Measurements from ENCODE around the gene RPA1.

Gene RPA1

DNA sequence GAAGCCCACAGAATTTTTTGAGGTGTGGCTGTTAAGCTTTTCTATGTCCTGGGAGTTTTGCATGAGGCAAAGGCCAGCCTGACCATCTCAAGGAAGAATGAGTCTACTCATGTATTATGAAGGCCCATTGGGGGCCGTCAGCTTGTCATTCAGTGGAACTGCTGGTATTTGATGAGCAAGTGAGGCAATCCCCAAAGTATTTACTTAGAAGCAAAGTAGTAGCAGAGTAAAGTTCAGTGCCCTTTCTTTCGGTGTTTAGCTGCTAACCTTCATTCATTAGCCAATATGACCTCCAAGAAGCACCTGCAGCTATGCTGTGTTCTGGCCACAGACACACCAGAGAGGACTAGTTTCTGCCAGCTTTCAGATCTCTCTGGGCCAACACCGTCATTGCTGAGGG is 80.2 kb downstream of the RPA1 start:
- DNase-seq (ENCODE audit: low spot score), result no peak

DNA sequence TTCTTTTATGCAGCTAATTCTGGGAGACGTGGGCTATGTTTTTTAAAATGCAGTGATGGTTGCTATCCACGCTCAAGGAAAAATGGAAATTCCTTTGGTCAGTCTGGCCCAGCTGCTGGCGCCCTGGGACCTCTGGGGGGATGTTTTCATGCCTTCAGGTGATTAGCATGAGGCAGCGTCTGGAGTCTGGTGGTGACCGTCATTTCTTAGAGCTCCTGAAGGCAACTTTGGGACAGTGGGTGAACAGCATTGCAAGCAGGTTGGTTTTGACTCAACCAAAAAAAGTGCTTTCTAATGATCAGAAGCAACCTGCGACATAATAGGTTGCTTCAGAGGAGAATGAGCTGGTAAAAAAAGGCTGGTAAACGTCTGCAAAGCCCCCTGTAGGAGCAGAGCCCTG is 82.3 kb downstream of the RPA1 start:
- DNase-seq (ENCODE audit: low spot score), result no peak

DNA sequence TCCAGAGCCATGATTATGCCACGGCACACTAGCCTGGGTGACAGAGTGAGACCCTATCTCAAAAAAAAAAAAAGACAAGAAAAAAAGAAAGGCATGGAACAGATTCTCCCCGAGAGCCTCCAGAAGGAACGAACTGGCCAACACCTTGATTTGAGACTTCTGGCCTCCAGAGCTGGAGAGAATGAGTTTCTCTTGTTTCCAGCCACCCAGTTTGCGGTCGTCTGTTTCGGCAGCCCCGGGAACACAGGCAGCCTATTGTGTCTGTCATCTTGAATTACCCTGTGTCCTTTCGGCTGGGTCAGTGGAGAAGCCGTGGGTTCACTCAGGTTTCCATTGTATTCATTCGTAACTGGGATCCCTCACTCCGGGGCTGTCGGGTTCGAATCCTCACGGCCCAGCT is 83.9 kb downstream of the RPA1 start:
- DNase-seq (ENCODE audit: low spot score), result no peak

DNA sequence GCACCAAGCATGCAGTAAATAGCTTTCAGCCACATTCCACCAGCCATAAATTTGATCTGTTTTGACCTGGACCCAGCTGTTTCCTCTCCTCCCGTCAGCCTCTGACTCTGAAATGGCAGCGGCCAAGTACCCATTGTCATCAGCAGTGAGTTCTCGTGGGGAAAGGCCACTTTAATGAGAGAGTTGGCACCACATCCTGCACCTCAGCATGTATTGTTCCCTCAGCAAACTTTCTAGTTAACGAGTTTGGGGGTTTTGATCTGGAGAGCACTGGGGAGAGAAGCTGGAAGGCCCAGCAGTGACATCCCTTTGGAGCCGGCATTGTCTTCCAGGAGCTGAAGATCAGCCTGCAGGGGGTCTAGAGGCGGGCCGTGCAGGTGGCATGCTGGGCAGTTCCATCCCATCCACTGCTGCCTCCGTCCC is 84.9 kb downstream of the RPA1 start:
- DNase-seq (ENCODE audit: low spot score), result no peak

DNA sequence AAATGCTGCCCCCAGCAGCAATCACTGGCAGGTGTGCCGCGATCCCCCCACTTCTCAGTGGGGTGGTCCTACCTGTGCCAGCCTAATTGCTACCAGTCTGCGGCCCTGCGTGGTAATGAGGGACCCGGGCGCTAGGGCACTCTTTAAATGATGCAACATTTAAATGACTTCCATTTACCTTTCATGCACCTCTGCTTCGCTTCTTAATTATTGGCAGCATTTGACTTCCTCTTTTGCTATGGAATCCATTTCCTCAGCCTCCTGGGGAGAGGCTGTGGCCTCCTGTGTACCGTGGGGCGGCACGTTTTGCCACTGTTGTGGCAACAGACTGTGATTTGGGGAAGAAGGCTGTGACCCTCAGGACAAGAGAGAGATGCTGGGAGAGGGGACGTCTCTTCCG is 86.1 kb downstream of the RPA1 start:
- no peak for DNase-seq (ENCODE audit: low spot score)

DNA sequence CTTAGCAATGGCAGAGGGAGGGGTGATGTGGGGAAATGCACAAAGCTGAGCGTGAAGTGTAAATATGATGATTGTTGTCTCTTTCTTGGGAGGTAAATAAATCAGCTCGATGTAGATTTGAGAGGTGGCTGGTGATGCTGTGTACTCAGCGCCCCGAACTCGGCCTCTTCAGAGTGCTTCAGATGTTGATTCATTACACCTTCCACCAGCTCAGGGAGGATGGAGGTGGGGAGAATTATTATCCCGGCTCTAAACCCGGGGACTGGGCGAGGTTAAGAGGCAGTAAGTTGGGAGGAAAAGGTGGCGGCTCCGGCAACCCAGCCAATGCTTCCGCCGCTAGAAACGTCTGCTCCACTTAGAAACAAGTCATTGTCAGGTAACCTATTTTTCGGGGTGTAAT is 86.5 kb downstream of the RPA1 start:
- DNase-seq (ENCODE audit: low spot score), result no peak

DNA sequence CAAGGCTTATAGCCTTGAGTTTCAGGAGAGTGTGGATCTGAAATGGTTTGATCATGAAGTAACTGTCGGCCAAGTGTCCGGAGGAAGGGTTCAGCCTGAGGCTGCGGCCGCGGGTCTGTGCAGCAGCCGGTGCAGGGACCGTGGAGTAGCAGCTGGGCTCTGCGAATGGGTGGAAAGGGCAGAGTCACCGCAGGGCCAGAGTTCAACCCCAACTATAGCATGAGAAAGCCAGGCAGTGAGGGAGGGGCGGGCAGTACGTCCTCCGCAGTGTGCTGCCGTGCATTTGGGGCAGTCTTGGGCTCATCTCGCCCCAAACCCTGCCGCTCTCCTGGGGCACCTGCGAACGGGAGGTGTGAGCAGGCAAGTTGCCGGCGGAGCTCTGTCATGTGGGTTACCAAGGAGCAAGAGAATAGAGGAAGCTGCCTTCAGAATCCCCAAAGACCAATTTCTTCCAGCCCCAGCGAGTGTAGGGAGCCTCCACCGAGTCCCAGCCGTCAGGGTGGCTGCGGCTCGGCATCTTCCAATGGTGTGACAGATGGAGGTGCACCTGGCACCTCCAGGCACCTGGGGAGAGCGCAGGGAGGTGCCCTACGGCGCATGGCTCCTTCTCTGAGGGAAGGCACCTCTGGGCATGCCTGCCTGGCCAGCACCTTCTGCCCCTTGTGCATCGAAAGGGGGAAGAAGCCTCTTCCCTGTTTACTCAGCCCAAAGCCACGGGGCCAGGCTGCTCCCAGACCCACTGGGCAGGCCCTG is 87.3 kb downstream of the RPA1 start:
- DNase-seq (ENCODE audit: low spot score), result no peak

DNA sequence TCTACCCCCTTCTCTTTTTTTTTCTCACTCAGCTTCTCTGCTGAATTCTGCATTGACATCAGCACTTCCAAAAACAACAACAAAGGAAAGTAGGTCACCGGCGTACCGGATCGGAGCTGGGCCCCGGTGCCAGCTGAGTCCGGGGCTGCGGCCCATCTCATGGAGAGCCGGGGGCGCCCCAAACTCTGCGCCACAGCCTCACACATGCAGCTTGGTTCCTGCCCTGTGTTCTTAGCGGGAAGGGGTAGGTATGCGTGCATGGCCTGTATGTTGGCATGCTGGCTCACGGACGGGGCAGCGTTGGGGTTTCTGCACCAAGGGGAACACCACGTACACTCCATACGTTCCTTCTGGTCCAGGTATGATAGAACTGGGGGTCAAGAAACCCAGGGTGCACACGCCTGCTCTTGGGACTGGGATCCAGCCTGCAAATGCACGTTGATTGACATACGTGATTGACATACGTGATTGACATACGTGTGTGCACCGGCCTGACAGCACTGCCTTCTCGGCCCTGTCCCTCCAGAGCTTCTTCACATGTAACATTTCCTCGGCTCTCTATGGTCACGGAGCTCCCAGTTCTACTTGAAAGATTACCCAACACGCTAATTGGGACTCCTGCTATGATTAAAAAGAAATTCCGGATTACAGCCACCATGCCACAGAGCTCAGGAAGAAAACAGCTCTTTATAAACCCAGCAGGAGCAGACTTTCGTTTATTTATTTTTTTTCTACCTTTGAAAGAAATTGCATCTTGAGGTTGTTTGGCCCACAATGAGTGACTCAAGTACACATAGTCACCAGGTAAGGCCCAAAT is 88.7 kb downstream of the RPA1 start:
- DNase-seq (ENCODE audit: low spot score), result no peak

DNA sequence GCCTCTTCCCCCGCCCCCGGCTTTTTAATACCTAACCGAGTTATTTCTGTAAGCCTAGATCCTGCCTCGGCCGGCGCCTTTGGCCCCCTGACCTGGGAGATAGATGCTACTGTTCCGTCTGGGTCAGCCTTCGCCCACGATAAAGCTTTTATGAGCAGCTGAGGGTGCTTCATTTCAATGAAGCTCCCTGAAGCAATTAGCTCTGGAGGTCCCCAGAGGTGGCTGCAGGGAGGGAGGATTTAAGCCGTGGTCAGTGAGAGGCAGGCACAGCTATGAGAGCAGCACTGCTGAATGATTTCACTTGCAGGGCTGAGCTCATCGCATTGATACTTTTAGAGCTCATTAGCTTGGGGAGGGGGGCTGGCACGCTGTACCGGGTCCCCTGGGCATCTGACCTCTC is 89.4 kb downstream of the RPA1 start:
- no peak for DNase-seq (ENCODE audit: low spot score)

DNA sequence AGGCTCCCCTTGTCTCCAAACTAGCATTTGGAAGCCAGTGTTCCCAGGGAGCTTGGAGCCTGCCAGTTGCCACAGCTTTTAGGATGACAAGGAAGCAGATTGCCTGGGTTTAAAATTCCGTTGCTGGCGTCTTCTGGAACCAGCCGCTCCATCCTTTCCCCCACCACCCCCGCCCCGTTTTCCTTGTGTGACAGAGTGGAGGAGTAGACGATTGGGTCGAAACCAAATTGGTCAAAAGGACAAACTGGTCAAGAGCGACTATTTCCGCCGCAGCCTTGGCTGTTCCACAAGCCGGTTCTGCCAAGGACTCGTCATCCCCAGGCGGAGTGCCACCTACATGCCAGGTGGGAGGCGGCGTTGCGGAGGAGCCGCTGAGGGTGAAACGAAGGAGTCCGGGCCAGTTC is 91.1 kb downstream of the RPA1 start:
- DNase-seq (ENCODE audit: low spot score), result no peak

DNA sequence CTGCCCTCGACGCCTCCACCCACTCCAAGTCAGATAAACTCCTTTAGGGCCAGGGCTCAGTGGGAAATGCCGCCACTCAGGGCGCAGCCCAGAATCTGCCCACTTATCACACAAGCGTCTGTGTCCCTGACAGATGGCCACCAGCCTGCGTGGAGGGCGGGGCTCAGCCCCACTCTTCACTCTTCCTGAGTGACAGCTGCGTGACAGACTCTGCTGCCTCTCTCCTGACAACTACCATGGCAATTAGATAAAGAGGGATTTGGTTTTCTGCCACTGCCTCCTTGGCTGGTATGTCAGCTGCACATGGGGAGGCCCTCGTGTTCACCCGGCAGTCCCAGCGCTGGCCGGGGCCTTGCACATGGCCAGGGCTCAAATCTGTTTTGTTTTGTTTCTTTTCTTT is 99.2 kb downstream of the RPA1 start:
- DNase-seq (ENCODE audit: low spot score), result no peak

DNA sequence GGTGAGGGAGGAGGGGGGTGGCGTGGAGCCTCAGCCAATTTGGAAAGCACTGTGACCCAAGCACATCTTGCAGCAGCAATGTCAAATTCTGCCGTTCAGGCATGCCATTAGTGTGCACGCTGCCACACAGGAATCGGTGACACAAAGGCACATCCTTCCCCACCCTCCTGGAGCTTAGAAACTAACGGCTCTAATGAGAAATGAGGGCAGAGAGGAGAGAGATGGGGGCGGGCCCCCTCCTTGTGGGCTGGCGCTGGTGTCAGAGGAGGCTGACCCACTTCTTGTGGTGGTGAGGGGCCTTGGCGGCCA is 100.5 kb downstream of the RPA1 start:
- DNase-seq (ENCODE audit: low spot score), result no peak

DNA sequence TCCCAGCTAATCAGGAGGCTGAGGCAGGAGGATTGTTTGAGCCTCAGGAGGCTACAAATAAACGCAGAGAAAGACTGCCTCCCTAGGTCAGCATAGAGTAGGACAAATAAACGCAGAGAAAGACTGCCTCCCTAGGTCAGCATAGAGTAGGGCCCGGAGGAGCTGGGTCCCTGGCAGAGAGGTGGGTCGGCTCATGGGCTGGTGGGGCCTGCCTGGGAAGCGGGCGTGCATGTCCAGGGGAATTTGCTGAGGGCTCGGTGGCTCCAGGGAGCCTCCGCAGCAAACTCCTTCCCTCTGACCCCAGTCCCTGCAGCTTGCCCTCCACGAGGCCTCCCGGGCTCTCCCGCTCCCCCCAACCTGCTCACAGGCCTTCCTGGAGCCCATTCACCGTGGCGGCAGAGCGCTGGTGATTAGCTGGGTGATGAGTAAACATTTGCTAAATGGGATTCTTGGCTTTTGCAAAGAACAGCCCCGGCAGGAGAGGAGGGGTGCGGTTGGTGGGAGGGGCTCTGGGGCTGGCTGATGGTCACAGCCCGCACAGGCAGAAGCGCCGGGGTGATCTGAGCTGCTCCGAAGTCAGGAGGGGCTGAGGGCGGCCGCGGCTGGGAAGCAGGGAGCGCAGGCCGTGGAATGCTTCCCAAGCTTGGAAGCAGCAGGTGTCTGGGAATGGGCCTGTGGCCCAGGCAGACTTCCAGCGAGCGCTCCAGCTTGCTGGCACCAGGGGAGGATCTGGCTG is 102.2 kb downstream of the RPA1 start:
- DNase-seq (ENCODE audit: low spot score), result no peak

DNA sequence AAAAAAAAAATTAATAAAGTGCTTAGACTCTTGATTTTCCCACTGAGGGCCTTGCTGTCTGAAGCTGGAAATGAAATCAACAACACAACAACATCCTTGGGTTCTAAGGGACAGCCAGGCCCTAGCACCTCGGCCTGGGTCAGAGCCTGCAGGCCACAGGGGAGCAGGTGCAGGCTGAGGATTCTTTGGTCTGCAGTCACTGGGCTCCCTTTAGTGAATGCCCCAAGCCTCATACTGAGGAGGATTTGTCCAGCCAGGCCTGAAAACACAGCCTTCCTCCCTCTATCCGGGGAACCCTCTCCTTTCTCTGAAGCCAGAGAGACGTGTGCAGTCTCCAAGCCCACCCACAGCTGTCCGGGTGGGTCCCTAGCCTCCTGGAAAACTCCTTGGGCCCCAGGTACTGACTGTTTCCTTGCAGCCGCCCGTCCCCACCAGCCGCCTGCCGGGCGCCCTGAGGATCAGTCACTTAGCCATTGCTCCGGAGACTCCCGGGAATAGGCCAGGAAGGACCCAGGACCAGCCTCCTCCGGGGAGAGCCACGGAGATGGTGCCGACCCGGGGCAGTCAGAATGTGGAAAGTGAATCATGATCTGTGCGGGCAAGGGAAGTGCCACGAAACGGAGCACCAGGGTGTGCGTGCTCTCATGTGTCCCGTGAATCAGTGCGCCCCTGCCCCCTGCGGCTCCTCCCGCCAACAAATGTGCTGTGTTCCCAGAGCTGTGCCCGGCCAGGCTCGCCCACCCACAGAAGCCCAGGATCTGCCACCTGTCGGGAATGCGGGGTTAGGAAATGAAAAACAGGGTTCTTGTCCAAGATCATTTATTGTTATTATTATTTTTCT is 104.3 kb downstream of the RPA1 start:
- DNase-seq (ENCODE audit: low spot score), result no peak

DNA sequence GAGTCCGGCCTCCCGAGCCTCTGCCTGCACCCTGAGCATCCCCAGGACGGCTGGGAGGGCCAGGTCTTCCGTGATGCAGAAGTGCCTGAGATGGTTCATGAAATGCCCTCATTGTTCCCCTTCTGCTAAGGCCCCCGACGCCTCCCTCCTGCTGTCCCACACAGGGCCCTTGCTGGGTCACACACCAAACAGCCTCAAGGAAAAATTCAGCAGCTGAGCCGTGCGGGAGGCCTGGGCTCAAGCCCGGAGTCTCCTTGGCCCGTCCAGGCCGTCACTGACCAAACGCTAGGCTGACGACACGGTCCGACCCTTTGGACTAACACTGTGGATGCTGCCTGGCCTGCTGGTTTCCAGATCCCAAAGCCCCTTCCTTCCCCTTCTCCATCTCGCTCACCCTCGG is 105.1 kb downstream of the RPA1 start:
- DNase-seq (ENCODE audit: low spot score), result no peak

DNA sequence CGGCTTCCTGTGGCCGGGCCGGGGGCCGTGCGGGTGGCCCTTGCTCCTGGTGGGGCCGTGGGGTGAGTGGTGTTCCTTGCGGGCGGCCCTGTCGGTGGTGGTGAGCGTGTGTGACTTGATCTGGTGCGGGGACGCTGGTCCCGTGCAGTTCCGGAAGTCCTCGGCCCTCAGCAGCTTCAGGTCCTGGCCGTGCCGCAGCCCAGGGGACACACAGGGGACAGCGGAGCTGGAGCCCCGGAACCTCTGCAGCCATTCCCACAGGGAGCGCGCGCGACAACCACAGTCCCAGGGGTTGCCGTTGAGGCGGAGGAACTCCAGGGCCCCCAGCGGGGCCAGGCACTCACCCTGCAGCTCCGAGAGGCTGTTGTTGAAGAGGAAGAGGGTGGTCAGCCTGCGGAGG is 107.0 kb downstream of the RPA1 start:
- no peak for DNase-seq (ENCODE audit: low spot score)

DNA sequence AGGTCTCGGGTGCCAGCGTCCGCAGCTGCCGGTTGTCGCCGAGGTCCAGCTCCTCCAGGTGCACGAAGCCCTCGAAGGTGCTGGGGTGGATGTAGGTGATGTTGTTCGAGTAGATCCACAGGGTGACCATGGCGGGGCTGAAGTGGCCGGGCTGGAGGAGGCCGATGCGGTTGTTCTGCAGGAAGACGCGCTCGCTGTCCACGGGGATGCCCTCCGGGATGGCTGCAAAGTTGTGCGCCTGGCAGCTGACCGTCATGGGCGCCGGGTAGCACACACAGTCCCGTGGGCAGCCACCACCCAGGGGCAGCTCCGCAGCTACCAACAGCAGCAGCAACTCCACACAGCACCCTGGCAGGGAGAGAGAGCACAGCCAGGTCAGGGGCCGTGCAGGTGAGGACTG is 107.7 kb downstream of the RPA1 start:
- no peak for DNase-seq (ENCODE audit: low spot score)

DNA sequence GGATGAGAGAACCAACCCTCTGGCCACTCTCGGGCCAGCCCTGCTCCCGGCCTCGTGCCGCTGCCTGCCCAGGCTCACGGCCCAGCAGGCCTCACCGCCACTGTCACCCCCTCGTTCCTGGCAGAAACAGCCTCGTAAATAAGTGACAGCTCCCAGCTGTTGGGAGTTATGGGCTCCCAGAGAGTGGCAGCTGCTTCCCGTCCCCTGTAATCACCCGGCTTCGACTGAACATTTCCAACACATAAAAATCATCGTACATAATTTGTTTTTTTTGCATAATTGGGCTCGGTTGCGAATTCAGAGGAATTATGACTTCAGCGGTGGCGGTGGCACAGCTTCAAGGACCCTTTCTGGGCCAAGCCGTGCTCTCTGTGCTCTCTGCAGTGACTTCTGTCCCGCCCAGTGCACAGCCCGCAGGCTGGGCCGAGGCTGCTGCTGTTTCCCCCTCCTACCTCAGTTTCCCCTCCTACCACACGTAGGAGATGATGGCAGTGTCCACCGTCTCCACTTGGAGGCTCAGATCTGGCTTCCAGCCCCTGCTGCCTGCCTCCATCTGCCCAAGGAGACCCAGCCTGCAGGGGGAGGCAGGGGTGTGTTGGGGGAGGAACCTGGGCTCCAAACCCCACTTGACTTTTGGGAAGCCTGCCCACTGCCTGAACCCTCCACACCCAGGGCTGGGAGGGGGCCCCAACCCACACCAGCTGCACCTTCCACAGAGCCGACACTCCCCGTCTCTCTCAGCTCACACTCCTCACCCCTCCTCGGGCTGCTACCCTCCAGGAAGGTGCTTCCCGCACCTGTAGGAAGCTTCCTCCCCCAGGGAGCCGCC is 110.4 kb downstream of the RPA1 start:
- no peak for DNase-seq (ENCODE audit: low spot score)

DNA sequence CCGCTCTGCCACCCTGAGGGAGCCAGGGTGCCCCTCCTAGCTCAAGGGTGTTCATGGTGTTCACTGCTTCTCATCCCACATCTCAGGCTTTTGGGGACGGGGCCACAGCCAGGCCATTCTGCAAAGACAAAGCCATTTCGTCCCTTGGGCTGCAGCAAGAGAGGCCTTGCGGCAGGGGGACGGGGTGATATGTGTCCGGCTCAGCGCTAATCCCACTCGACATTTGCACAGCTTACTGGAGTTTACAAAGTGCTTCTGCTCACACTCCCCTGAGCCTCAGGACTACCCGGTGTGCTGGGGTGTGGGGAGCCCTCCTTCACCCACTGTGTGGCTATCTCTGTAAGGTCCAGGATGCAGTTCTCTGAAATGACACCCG is 111.0 kb downstream of the RPA1 start:
- DNase-seq (ENCODE audit: low spot score), result no peak

DNA sequence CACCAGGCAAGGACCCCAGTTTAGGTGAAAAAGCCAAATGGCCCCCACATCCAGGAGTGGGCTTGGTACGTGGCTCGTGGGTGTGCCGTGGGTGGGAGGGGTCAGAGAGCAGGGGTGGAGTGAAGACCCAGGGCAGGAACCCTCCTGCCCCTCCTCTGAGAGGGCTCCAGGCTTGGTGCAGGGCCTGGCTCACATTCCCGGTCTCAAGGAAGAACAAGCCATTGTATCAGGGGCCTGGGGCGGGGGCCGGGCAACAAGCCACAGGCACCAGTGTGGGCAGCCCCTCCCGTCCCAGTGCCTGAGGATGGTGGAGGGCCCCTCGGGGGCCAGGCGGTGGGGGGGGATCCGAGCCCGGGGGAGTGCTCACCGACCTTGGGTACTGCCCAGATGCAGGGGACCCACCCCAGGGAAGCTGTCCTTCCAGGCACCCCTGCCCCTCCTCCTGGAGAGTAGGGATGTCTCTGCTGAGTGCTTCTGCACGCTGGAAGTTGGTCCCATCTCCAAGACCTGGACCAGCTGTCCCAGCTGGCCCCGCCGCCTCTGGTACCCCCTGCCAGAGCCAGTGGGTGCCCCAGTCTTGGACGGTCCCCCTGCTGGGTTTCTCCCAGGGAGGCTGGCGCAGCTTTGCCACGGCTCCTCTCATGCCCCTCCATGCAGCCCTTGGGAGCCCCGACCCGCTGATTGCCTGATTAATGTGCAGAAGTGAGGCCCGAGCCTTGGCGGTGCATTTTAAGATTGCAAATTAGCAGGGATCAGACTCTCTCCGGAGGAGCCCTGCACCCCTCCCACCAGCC is 111.7 kb downstream of the RPA1 start:
- no peak for DNase-seq (ENCODE audit: low spot score)

DNA sequence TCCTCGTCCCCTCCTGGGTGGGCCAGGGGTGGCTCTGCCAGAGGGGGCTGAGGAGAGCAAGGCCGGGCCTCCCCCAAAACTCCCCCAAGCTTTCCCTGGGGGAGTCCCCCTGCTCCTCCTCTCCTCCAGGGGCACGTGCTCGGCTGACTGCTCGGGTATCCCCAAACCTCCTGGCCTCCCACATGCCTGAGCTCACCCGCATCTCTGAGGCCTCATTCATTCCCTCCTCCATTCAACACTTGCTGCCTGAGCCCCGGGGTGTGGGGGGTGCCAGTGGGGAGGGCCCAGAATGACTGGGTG is 112.2 kb downstream of the RPA1 start:
- DNase-seq (ENCODE audit: low spot score), result no peak
